Suppressor macrophage (primary cell): Measurements from ENCODE around the gene DPEP1.
A peak's percentile ranks its signal among the peaks of the same experiment; 100 is the strongest.
"Not testable (repeated sequence)": the region's sequence is repeated elsewhere in the genome, so short reads cannot be mapped to it uniquely, and the experiment has no call there.

Experiments used
- DNase-seq, 4 experiments: peaks; one replicate each; pipeline ENCODE4 v3.0.0-alpha.2; 2020 to 2022

Gene DPEP1

DNA sequence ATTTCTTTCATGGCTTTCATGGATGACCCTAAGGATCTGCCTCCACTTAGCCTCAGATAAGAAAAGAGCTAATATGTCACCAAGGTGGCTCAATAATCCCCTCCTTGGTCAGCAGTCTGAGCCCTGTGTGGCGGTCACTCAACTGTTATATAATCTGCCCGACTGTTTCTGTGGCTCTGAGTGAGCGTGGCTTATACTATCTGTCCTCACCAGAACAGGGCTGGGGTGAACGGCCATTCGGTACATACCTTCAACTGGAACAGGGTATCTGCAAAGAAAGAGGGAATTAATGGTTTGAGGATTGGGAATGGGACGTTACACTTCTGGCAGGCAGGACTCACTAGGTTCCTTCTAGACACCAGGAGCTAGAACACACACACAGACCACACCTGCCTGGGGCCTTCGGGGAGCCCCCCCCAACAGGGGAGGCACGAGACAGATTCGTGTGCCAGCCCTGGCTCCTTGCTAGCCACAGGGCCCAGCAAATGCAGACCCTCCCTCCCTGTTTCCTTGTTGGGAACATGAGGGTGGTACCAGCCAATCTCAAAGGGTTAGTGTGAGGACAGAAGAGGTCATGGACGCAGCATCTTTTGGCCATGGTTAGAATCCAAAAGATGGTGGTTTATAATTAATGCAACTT, 40.3 kb downstream of the DPEP1 start:
- no peak for DNase-seq

DNA sequence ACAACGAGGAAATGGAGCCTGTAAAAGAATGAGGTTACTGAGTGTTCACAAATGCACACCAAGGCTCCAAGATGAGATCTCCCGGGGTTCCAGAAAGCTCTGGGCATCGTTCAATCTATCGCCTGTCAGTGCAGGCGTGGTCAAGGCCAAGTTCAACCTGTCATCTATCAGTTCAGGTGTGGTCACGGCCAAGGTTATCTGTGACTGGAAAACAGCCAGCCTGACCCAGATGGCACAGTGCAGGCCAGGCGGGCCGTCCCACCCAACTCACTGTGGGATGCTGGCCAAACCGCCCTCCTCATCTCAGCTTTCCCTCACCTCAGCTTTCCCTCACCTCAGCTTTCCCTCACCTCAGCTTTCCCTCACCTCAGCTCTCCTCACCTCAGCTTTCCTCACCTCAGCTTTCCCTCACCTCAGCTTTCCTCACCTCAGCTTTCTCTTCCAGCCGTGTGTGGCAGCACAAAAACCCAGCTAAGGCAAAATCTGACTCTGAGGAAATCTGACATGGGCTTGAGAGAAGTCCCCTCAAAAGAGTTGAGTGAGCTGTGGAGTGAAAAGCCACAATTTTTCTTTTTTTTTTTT, 41.7 kb downstream of the DPEP1 start:
- no peak for DNase-seq

DNA sequence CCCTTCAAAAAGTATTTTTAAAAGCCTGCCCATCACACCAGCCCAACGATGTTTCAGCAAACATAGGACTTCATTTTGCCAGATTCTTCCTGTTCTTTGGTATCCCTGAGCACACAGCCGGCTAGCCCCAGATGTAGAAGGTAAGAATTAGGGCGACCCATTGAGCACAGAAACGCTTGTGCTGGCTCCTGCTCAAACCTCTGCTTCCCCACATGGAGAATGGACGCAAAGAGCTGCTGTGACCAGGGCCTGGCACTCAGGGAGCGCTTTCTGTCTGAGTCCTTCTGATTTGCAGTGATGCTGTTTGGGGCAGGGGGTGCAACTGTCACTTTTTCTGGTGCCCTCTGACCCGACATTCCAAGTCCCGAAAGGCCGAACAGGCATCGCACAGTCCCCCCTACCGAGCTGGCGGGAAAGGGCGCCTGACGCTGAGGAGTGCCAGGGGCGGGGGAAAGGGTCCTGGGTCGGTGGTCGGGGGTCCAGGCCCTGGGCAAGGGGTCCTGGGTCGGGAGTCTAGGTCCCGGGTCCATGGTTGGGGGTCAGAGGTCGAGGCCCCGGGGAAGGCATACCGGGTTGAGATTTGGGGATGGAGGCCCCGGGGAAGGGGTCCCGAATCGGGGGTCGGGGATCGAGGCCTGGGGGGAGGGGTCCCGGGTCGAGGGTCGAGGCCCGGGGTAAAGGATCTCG, 43.1 kb downstream of the DPEP1 start:
- no peak for DNase-seq

DNA sequence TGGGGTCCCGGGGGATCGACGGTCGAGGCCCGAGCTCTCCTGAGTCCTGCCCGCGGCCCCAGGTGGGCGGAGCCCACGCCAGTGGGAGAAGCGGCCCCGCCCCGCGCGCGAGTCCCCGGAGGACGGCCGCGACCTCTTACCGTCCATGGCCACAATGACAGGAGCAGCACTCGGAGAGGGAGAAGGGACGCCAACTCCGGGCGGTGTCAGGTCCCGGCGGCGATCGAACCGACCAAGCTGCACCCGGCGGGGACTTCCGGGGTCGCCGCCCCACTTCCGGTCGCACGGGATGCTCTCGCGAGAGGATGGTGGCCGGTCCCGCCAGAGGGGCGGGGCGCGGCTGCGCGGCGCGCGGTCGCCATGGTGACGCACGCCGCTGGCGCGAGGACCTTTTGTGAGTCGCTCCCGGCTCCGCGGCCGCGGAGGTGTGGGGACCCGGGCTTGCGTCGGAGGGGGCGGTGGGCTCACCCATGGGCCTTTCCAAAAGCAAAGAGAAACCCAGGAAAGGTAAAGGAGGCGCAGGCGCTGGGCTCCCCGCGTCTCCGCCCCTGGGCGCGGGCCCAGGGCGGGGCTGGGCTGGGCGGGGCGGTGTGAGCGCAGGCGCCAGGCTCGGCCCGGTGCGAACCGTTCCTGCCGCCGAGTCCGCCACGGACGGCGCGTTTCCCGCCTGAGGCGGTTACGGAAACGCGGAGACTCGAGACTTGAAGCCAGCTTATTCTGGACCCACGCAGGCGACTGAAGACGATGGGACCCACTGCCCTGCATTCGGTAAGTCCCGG, 44.2 kb downstream of the DPEP1 start, which contains the start of the genes CHMP1A and SPATA33:
TSS of gene CHMP1A (minus strand) at position 267 of the 779 bp plus-strand sequence. CDS start at position 147, 120 bp downstream.
TSS of gene SPATA33 (plus strand) at position 395 of the 779 bp plus-strand sequence. CDS start at position 471, 76 bp downstream.
- peak; percentile 94 to 98 (median 95) for DNase-seq

DNA sequence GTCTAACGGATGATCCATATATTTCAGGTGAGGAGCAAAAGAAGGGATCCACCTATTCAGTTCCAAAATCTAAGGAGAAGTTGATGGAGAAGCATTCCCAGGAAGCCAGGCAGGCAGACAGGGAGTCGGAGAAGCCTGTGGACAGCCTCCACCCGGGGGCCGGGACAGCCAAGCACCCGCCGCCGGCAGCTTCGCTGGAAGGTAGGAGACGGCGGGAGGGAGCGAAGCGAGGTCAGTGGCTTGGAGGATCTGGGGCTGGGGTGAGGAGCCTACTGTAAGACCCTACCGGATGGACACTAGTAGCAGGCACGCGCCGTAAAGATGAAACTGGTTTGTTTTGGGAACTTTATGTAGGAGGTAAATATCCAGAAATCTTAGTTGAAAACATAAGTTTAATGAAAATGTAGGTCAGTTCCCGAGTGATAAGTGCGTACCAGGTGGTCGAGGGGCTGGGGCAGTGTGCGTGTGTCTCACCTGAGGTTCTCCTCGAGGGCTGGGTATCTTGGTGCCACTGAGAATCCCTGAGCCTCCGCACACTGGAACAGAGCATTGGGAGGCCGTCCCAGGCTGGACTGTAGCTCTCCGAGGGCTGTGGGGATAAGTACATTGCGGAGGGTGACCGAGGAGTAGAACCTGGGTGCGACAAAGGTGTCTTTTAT, 44.9 kb downstream of the DPEP1 start:
- peak; percentile 7 to 45 (median 22) for DNase-seq

DNA sequence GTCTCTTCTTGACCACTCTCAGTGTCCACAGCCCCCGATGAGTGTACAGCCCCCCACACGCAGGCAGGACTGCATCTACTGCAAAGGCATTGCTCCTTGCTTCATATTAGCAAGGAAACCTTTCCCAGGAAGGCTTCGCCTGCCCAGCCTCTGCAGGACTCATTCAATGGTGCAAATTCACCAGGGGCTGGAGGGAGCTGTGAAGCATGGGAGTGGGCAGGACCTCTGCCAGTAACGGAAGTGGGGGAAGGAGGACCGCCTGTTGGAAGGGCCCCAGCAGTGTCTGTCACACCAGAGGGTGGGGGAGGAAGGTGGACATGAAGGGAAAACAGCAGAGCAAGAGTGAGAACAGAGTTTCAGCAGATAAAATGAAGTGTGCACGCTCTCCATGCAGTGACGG, 46.7 kb downstream of the DPEP1 start:
- no peak for DNase-seq

DNA sequence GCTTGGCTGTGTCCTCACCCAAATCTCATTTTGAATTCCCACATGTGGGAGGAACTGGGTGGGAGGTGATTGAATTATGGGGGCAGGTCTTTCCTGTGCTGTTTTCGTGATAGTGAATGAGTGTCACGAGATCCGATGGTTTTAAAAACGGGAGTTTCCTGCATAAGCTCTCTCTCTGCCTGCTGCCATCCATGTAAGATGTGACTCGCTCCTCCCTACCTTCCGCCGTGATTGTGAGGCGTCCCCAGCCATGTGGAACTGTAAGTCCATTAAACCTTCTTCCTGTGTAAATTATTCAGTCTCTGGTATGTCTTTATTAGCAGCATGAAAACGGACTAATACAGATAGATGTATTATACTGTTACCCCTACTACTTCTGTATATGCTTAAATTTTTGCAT, 47.8 kb downstream of the DPEP1 start:
- DNase-seq: no peak

DNA sequence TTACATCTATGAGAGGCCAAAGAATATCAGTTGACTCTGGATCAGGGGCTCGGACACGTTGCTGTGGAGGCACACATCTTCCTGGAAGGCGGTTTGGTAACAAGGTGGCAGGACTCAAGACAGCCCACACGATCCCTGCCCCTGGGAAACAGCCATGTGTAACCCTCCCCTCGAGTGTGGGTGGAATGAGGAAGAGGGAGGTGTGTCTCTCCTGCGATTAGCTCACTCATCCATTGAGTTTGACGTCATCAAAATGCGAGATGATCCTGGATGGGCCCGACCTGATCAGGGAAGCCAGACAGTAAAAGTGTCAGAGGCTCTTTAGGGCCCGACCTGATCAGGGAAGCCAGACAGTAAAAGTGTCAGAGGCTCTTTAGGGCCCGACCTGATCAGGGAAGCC, 50.8 kb downstream of the DPEP1 start:
- DNase-seq: peak in 1 of 4 experiments; percentile 25

DNA sequence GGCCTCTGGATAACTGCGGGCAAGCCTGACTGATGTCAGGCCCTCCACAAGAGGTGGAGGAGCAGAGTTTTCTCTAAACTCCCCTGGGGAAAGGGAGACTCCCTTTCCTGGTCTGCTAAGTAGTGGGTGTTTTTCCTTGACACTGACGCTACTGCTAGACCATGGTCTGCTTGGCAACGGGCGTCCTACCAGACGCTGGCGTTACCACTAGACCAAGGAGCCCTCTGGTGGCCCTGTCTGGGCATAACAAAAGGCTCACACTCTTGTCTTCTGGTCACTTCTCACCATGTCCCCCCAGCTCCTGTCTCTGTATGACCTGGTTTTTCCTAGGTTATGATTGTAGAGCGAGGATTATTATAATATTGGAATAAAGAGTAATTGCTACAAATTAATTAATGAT, 53.6 kb downstream of the DPEP1 start:
- peak in 1 of 4 experiments; percentile 44 for DNase-seq

DNA sequence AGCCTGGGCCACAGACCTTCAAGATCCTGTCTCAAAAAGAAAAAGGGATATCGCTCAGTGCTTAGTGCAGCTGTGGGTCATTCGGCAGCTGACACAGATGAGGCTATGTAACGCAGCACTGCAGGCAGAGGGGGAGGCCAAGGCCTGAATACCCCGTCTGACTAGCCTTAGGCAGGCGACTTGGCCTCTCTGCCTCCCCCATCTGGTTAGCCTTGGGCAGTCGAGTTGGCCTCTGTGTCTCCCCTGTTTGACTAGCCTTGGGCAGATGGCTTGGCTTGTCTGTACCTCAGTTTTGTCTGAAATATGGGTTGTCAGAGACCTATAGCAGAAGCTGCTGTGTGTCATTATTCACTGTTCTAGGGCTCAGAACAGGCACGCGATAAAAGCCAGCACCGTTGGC, 54.2 kb downstream of the DPEP1 start:
- no peak for DNase-seq

DNA sequence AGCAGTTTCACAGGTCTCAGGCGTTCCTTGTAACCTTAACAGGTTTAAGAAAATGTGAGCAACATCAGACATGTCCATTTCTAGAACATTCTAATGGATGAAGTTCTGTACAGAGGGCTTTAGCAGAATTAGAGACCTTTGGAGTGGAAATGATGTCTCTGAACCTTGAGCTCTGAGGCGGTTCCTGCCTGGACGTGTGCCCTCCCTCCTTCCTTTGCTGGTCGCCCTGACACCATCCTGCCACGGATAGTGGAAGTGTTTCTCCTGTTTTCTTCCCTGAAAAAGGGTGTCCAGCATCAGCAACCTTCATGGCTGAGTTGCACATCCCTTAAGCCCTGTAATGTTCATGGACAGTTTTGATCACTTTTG, 55.3 kb downstream of the DPEP1 start:
- no peak for DNase-seq

DNA sequence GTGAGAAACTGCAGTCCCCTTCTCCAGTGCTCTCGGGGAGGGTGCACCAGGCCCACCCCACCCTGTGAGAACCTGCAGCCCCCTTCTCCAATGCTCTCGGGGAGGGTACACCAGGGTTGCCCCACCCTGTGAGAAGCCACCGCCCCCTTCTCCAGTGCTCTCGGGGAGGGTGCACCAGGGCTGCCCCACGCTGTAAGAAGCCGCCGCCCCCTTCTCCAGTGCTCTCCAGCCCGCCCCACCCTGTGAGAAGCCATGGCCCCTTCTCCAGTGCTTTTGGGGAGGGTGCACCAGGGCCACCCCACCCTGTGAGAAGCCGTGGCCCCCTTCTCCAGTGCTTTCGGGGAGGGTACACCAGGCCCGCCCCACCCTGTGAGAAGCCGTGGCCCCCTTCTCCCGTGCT, 56.3 kb downstream of the DPEP1 start:
- DNase-seq: no peak

DNA sequence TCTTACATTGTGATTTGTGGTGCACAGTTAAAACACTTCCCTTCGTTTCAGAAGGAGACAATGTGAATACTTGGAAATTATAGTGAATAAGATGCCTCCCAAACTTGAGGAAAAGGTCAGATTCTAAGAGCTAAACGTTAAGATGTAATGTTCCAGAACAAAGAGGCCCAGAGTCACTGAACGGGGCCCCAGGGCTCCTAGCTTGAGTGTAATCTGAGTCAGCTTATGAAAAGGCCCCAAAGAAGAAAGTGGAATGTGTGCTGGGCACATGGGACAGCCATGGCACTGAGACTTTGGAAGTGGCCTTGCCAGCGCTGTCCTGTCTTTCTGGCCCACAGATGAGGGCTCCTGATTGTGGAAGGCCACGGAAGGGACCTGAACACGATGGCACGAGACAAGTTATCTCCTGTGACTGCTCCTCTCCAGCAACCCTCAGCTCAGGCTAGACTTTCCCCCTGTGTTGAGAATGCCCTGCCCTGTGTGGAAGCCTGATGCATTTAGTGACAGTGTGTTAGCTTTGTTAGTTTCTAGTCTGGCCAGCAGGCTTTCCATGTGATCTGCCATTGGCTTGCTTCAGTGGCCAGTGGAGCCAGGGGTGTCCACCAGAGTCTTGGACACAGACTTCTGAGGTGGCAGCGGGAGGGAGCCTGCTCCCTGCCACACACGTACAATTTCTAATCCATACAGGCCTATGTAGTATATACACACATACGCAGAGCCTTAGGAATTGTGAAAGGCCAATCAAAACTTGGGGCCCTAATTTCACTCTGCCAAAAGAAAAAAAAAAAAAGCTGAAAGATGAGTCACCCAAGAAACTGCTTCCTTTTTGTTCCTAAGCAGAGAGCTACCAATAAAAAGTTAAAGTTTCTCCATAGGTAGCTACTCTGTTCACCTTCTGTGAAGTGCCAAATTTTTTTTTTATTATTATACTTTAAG, 57.3 kb downstream of the DPEP1 start:
- DNase-seq: peak in 2 of 4 experiments; percentile 26 to 28

DNA sequence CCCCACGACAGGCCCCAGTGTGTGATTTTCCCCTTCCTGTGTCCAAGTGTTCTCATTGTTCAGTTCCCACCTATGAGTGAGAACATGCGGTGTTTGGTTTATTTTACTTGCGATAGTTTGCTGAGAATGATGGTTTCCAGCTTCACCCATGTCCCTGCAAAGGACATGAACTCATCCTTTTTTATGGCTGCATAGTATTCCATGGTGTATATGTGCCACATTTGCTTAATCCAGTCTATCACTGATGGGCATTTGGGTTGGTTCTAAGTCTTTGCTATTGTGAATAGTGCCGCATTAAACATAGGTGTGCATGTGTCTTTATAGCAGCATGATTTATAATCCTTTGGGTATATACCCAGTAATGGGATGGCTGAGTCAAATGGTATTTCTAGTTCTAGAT, 58.1 kb downstream of the DPEP1 start:
- DNase-seq: not testable (repeated sequence)

DNA sequence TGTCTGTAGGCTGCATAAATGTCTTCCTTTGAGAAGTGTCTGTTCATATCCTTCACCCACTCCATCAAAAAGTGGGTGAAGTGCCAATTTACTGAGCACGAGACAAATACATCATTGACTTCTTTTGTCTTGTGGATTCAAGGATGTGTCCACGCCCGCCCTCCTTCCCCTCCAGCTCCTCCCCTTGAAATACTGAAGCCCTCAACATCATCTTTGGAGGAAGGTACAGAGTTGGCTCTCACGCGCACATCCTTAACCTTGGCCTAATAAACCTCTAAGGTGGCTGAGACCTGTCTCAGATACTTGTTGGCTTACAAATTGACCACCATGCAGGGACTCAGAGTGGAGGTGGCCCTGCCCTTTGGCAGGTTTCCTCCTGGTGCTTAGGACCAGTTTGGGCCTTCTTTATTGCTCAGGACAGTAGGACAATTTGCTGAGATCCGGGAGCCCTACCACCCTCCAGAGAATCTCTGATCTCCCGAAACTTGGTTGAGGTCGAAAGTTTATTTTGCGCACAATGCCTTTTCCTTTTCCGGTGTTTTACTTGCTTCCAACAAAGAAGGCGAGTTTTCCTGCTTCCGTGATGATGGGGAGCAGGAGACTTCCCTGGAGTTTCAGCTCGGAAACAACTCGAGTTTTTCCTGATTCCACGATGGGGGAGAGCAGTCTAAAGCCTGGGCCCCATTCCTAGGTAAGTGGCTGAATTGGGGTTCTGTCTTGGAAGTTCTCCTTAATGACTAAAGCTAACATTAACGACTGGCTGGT, 58.9 kb downstream of the DPEP1 start:
- no peak for DNase-seq

DNA sequence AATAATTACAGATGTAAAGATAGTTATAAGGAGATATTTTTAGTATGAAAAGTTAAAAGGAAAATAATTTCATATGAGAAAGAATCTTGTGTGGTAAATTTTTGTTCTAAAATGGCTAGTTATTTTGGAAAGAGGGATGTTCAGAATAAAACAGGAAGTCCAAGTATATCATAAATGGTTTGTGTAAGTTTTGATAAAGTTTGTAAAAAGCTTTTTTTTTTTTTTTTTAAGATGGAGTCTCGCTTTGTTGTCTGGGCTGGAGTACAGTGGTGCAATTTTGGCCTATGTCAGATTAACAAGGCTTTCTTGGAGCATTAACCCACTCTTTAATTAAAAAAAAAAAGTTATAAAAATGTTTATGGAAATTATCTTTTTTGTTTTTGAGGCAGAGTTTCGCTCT, 64.8 kb downstream of the DPEP1 start:
- no peak for DNase-seq

DNA sequence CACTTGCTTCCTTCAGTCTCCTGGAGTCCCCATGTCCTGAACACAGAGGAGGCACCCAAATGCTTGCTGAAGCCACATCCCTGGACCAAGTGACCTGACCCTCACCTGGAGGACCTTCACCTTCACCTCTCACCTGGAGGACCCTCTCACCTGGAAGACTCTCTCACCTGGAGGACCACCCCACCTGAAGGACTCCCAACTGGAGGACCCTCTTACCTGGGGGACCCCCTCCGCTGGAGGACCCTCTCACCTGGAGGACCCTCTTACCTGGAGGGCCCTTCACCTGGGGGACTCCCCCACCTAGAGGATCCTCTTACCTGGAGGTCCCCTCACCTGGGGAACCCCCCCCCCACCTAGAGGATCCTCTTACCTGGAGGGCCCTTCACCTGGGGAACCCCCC, 72.5 kb downstream of the DPEP1 start:
- no peak for DNase-seq

DNA sequence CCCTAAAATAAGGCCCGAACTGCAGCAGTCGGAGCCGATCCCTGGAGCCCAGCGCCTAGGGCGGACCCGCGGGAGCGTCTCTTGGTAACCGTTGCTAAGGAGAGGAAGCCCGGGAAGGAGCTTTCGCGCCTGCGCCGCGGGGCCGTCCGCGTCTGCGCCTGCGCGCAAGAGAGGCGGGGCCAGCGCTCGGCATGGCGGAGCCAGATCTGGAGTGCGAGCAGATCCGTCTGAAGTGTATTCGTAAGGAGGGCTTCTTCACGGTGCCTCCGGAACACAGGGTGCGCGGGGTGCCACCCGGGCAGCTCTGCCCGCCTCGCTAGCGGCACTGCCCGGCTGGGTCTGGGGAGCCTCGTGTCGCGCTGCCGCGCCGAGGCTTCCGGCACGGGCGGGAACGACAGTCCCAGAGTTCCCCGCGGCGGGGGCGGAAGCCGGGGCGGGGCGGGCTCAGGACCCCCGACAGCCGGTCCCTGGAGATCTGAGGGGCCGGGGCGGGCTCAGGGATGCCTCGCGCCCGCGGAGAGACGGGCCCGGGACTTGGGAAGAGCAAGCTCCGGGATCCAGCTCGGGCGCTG, 73.2 kb downstream of the DPEP1 start, which contains the start of gene CDK10:
TSS of gene CDK10 (plus strand) at position 170 of the 572 bp plus-strand sequence. CDS start at position 192, 22 bp downstream.
- DNase-seq: peak; percentile 94 to 98 (median 96)

DNA sequence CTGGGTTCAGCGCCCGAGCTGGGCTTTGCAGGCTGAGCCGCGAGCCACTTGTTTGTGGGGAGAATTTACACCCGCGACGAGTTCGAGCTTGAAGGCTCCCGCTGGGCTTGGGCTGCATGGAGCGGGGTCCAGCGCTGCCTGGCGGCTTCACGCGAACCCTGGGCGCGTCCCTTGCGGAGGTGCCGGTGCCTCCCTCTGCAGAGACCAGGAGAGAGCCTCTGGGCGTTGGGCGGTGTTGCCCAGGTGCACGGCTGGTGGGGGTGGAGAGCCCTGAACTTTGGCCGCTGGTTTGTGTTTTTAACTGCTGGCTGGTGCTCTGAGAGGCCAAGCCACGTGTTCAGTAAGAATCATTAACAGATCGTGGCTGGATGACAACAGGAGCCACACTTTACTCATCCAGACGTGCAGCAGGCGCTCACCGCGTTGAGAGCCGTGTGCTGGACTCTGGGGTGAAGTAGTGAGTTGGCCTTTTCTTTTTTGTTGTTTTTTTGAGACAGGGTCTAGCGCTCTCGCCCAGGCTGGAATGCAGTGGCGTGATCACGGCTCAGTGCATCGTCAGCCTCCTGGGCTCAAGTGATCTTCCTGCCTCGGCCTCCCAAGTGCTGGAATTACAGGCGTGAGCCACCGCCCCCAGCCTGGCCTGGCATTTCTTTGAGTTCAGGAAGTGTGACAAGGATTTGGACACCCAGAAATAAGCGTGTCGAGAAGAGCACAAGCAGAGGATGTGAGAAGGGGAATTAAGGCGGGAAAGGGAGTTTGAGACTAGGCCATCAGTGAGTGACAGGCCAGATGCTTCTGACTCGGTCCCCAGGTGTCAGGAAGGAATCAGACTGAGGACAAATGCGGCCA, 73.9 kb downstream of the DPEP1 start:
- no peak for DNase-seq
